NCI-H2227 (cell line): ENCODE measurements around the gene PTPRU.
"Not testable (repeated sequence)": the region's sequence is repeated elsewhere in the genome, so short reads cannot be mapped to it uniquely, and the experiment has no call there.

Experiments used
- DNase-seq: peaks from one replicate; lab custom pipeline; 2025; ENCODE audit not compliant: unreplicated experiment; lab: John Stamatoyannopoulos, UW

PTPRU gene

DNA sequence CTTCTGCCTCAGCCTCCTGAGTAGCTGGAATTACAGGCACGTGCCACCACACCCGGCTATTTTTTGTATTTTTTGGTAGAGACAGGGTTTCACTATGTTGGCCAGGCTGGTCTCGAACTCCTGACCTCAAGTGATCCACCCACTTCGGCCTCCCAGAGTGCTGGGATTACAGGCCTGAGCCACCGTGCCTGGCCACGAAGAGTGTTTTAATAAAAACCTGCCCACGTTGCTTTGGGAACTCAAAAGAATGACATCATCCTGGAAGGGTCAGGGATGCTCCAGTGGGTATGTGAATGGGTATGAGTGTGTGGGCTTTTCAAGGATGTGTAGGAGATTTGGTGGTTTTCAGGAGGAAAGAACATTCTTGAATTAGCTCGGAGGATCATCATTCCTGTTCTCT lies 78.4 kb downstream of the PTPRU start:
- not testable (repeated sequence) for DNase-seq

DNA sequence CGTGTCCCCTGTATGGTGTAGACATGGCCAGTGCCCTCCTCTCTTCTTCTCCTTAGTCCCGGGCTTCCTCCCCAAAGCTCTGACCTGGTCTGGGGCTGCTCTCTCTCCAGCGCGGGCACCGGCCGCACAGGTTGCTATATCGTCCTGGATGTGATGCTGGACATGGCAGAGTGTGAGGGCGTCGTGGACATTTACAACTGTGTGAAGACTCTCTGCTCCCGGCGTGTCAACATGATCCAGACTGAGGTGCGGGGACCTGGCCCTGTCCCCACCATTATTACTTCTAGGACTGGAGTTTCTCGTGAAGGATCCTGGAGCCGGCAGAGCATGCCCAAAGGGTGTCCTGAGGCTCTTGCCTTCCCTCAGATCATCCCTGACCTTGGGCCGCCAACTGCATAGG lies 78.9 kb downstream of the PTPRU start:
- no peak for DNase-seq

DNA sequence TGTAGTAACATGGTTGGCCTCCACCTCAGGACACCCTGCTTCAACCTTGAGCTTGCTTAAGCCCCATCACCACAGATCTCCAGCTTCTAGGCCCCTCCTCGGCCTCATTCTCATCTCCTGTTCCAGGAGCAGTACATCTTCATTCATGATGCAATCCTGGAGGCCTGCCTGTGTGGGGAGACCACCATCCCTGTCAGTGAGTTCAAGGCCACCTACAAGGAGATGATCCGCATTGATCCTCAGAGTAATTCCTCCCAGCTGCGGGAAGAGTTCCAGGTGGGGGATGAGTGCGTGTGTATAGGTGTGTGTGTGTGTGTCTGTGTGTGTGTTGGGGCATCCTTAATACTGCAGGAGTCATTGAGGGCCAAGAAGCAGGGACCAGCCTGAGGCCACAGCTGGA lies 79.6 kb downstream of the PTPRU start:
- DNase-seq, result no peak

DNA sequence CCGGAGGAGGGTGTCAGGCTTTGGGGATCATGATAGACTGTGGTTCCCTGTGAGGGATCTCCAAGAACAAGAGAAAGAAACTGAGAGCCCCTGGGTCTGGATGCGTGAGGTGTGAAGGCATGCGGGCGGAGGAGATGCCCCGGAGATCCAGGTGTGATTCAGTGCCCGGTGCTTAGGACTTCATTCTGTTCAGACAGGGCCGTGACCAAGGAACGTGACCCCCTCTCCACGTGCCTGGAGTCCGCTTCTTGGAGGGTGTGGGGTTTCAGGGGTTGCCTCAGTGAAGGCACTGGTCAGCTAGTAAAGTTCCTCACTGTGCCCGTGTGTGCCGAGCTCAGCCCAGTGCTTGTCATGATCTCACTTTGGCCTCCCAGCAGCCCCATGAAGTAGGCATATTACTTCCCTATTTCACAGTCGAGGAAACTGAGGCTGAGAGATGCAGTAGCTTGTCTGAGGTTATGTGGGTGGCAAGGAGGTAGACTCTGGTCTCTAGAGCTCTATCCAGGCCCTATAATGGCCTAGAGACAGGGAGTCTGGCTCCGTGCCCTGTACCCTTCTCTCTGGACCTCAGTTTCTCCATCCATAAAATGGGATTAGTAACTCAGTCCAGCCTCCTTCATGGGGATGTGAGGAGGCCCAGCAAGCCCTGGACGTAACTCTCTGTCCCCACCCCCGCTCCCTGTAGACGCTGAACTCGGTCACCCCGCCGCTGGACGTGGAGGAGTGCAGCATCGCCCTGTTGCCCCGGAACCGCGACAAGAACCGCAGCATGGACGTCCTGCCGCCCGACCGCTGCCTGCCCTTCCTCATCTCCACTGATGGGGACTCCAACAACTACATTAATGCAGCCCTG lies 81.0 kb downstream of the PTPRU start:
- DNase-seq, result no peak

DNA sequence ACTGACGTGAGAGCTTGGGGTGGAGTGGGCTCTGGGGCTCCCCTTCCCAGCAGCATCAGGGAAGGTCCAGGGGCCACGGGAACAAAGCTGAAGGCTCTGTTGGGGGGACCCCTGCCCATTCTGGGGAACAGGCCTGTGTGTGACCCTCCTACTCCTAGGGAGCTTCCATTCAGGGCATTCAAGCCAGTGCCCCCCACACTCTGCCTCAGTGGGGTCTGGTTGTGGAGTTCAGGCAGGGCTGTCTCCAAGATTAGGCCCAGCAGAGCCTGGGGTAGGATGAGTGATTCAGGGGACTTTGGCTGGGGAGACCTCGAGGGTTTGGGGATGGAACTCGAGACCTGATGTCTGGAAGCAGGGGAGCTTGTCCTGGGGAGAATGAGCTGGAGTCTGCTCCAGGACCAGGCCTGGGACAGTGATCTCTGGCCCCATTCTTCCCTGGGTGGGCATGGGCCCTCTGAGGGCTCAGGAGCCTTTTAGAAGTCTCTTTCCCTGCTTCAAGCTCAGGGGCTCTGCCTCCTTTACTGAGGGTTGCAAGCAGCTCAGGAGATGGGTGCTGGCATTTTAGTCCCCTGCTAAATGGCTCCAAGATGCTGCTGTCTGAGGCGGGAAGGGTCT lies 81.7 kb downstream of the PTPRU start:
- no peak for DNase-seq

DNA sequence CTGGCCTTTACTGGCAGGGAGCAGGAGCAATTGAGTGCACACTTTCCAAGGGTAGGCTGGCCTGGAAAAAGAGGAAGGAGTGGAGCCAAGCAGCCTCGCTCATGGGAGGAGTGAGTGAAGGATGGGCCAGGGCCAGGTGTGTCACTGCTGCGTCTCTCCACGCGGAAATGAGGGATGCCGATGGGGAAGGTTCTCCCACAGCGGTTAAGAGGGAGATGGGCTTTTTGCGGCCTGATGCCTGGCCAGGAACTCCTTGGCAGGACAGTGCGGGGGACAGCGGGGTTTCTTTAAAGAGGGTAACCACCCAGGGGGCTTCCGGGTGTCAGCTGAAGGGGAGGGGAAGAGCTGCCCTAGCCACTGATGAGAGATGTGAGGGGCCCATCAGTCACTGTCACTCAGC lies 82.4 kb downstream of the PTPRU start:
- DNase-seq, result no peak

- no peak for DNase-seq
These were observed 83.2 kb downstream of the PTPRU start for GRCh38 chr1:29319300-29320110.

DNA sequence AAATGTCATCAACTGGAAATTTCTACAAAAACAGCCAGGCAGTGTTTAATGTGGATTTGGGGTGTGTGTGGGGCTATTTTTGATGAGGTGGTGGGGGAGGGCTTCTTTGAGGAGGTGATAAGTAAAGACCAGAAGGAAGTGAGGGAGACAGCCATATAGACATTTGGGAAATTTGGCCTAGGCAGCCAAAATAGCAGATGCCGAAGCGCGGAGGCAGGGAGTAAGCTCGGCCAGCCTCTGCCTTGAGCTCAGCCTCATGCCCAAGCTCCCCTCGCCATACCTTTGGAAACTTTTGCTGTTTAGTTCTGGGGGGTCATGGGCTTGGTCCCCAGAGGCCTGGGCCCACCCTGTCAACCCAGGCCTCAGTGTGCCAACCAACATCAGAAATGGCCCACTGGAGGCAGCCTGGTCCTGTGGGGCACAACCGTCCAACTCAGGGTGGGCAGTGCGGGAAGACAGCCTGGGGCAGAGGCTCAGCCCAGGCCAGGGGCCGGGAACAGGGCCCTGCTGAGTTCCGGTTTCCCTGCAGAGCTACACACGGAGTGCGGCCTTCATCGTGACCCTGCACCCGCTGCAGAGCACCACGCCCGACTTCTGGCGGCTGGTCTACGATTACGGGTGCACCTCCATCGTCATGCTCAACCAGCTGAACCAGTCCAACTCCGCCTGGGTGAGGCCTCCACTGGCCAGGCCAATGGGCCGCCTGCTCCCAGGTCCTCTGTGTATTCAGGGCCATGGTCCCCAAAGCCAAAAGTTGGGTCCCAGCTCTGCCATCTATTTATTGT lies 84.0 kb downstream of the PTPRU start:
- no peak for DNase-seq

- no peak for DNase-seq
These were observed 84.9 kb downstream of the PTPRU start for GRCh38 chr1:29321176-29321575.

DNA sequence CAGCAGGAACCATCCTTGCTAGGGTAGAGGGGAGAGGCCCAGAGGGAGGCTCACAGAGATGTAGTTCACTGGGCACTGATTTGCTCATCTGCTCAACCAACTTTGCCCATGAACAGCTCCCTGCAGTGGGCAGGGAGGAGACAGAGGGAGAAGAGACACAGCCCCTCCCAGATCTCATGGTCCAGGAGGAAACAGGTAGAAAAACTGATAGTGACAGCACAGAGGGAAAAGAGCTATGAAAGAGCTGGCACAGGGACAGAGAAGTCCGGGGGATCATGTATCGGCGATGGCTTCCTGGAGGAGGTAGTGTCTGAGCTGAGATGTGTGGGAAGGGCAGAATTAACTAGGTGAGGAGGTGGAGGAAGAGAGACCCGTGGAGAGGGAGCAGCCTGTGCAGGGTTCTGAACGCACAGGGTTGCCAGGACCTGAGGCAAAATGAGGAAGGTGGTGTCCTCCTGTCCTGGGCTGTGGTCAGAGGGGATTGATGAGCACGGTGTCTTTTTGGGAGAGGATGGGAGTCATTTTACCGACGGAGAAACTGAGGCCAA lies 85.9 kb downstream of the PTPRU start:
- DNase-seq, result no peak

DNA sequence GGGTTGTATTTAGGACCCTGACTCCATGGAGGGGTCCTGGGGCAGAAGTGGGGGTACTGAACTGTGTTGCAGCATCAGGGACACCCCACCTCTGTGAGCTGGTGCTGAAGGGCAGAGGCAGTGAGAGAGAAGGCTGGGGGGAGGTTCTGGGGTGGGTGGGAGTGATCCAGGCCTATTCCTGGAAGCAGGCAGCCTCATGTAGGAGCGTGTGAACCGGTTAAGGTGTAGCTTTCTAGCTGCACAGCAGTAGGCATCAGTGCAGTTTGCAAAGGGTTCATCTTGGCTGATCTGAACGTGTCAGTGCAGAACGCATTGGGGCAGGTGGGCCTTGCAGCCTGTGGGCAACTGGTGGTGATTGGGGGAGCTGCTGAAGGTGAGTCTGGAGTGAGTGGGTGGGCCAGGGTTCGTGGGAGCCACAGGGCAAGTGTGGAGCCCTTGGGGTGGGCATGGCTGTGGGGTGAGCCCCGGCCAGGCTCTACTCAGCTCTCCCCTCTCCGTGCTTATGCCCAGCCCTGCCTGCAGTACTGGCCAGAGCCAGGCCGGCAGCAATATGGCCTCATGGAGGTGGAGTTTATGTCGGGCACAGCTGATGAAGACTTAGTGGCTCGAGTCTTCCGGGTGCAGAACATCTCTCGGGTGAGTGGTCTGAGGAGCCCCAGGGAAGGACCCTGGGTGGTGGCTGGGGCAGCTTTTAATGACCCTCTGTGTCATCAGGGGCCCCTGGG lies 86.7 kb downstream of the PTPRU start:
- DNase-seq, result no peak

GRCh38 chr1:29323636-29324035 lies 87.3 kb downstream of the PTPRU start:
- DNase-seq, result no peak

- DNase-seq, result no peak
These were observed 87.9 kb downstream of the PTPRU start for GRCh38 chr1:29324202-29324601.

- no peak for DNase-seq
These were observed 88.5 kb downstream of the PTPRU start for GRCh38 chr1:29324771-29325351.

DNA sequence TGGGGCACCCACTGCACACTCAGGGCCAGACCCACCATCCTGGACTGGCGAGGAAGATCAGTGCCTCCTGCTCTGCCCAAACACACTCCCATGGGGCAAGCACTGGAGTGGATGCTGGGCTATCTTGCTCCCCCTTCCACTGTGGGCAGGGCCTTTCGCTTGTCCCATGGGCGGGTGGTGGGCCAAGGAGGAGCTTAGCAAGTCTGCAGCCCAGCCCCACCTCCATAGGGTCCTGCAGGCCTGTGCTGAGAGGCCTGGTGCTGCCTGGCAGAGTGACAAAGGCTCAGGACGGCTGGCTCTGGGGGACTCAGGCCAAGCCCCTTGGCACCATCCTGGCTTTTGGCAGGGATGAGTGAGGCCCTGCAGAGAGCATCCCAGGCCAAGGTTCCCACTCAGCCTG lies 89.4 kb downstream of the PTPRU start:
- DNase-seq, result no peak

DNA sequence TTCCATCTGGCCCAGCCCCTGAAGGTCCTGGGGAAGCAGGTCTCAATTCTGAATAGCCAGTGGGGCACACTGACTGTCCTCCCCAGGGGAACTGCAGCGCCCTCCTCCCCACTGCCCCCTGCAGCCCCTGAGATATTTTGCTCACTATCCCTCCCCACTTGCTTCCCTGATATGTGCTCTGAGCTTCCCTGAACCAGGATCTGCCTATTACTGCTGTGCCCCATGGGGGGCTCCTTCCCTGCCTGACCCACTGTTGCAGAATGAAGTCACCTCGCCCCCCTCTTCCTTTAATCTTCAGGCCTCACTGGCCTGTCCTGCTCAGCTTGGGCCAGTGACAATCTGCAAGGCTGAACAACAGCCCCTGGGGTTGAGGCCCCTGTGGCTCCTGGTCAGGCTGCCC lies 89.8 kb downstream of the PTPRU start:
- DNase-seq, result no peak

- no peak for DNase-seq
These were observed 91.1 kb downstream of the PTPRU start for GRCh38 chr1:29327223-29327935.

DNA sequence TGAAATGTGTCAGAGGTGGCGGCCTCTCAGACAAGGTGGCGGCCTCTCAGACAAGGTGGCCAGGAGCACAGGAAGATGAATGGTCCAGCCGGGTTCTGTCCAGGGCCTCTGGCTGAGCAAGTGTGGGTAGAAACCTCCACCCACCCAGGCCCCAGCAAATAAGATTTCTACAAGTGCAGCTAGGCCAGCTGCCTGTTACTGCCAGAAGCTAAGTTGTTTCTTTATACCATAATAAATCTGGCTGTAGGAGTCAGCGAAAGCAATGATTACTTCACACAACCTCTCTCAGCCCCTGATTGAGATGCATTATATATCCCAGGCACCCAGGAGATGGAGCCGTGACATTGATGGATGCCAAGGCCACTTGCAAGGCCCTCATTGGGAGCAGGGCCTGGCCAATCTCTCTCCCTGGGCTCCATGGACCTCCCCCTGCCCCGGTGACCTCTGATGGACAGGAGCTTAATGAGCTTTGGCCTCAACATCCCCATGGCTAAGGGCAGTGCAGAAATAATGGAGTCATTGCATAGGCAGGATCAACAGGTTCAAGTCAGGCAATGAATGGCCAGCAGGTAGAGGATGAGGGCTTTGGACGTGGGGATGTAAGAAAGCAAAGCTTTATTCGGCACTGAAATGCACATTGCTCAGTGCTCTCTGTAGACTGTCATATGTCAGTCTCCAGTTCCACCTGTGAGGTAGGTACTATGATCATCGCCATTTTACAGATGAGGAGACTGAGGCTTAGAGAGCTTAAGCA lies 92.9 kb downstream of the PTPRU start:
- no peak for DNase-seq
